ENCODE data around the gene FANCG. TPM values are rescaled to one million over a fixed set of nuclear protein-coding genes. Genes with fewer than 3 reads are reported as not detected.

The FANCG gene
- polyA plus RNA-seq, 1 donor: 25.9 TPM

DNA sequence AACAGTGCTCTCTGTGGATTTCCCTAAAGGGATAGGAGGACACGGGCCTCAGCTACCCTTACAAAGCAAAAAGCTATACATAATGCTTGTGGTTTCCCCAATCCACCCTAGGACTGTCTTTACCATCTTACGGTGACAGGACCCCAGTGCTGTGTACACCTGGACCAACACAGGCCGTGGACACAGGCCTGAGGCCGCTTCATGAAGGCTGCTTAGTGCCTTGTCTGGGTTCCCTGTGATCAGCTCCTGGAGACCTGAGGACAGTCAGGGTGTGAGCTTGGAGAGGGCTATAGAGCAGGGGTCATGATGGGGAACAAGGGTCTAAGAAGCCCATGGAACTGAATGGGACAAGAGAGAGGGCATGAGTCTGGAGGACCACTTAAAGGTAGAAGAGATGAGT lies 2.9 kb downstream of the FANCG start:
- Histone ChIP-seq H3K36me3 (ENCODE audit: control insufficient read depth, insufficient read depth, low read length) (peaks cover 33% of the 10 kb centered on the region), H3K27me3 (ENCODE audit: control insufficient read depth, insufficient read depth, low read length) (no peaks in the 10 kb centered on the region), H3K9me3 (ENCODE audit: control insufficient read depth, low read depth, low read length) (no peaks in the 10 kb centered on the region), H3K4me3 (ENCODE audit: low read length) (no peak overlapping the region), H3K4me1 (ENCODE audit: control insufficient read depth, insufficient read depth, low read length) (peaks cover 3% of the 10 kb centered on the region), H3K27ac (ENCODE audit: low read length) (no peak overlapping the region)
- whole genome bisulfite sequencing (ENCODE audit: insufficient coverage, low lambda C conversion rate): no CpG with 5 or more reads among the region's 4 CpGs
- DNase-seq: no peak

DNA sequence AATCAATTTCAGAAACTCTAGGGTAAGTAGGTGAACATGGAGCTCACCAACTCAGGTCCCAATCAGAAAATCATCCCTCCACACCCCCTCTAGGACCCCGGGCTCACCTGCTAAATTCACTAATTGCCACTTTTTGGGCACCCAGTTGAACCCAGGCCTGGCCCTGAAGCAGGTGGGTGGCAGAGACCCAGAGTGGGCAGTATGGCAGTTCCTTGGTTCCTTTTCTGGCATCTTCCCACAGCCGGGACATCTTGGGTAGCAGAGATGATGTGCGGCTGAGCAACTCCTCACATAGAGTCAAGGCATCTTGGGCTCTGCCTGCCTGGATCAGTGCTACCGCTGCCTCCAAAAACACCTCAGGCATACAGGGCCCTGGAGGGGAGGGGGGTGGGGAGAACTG lies 4.4 kb downstream of the FANCG start:
- WGBS (ENCODE audit: insufficient coverage, low lambda C conversion rate): no CpG with 5 or more reads among the region's 4 CpGs
- Histone ChIP-seq H3K36me3 (ENCODE audit: control insufficient read depth, insufficient read depth, low read length) (peaks cover 33% of the 10 kb centered on the region), H3K4me1 (ENCODE audit: control insufficient read depth, insufficient read depth, low read length) (peaks cover 10% of the 10 kb centered on the region), H3K4me3 (ENCODE audit: low read length) (no peak overlapping the region), H3K27me3 (ENCODE audit: control insufficient read depth, insufficient read depth, low read length) (no peaks in the 10 kb centered on the region), H3K9me3 (ENCODE audit: control insufficient read depth, low read depth, low read length) (peaks cover 3% of the 10 kb centered on the region), H3K27ac (ENCODE audit: low read length) (no peak overlapping the region)
- no peak for DNase-seq

DNA sequence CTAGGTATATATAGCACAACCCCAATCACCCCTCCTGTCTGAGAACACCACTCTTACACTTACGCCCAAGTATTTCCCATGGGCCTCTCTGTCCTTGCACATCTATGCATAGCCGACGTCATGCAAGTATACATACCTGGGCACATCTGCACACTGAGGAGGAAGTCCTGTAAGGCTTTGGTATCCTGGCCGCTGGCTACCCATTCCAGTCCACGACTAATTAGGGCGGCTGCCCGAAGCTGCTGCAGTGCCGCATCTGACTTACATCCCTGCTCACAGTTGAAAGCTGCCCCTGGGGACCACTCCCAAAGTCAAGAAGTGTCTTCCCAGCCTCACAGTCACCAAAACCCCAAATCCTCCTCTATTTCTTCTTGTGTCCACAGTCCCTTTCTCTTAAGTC lies 5.0 kb downstream of the FANCG start:
- Histone ChIP-seq H3K27ac (ENCODE audit: low read length) (no peak overlapping the region), H3K9me3 (ENCODE audit: control insufficient read depth, low read depth, low read length) (peaks cover 3% of the 10 kb centered on the region), H3K27me3 (ENCODE audit: control insufficient read depth, insufficient read depth, low read length) (no peaks in the 10 kb centered on the region), H3K4me1 (ENCODE audit: control insufficient read depth, insufficient read depth, low read length) (peaks cover 15% of the 10 kb centered on the region), H3K4me3 (ENCODE audit: low read length) (no peak overlapping the region), H3K36me3 (ENCODE audit: control insufficient read depth, insufficient read depth, low read length) (peaks cover 33% of the 10 kb centered on the region)
- DNase-seq: no peak
- WGBS (ENCODE audit: insufficient coverage, low lambda C conversion rate): no CpG with 5 or more reads among the region's 8 CpGs

DNA sequence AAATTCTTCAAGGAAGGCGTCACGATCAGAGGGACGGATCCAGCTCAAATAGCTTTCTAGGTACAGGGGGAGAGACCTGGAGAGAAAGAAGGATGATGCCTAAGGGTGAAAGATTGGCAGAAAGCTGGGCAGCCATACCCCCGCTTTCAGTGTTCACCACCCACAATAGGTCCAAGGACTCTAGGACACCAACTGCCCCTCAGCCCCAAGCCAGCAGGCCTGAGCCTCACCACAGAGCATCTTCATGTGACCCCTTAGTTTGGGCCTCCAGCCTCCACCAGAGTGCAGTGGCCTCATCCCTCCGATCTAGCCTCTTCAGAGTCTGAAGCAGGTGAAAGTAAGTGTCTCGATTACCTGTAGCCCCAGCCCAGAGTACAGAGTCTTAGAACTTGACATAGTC lies 5.6 kb downstream of the FANCG start:
- no CpG with 5 or more reads among the region's 6 CpGs for WGBS (ENCODE audit: insufficient coverage, low lambda C conversion rate)
- Histone ChIP-seq H3K4me1 (ENCODE audit: control insufficient read depth, insufficient read depth, low read length) (peaks cover 17% of the 10 kb centered on the region), H3K36me3 (ENCODE audit: control insufficient read depth, insufficient read depth, low read length) (peaks cover 33% of the 10 kb centered on the region), H3K4me3 (ENCODE audit: low read length) (no peak overlapping the region), H3K9me3 (ENCODE audit: control insufficient read depth, low read depth, low read length) (peaks cover 3% of the 10 kb centered on the region), H3K27ac (ENCODE audit: low read length) (no peak overlapping the region), H3K27me3 (ENCODE audit: control insufficient read depth, insufficient read depth, low read length) (no peaks in the 10 kb centered on the region)
- DNase-seq: no peak

DNA sequence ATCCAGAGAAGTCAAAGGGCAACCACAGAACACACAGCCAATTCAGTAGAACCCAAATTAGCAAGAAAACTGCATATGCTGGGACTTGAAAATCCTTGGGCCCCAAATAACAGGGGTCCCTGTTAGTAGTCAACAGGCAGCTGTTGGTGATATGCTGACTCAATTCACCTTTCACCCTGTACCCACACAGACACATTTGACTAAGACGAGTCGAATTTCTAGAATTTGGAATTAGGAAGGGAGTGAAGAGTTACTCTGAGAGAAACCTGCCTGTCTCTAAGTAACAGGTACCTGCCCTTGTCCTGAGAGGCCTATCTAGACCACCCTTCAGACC lies 6.5 kb downstream of the FANCG start:
- Histone ChIP-seq H3K36me3 (ENCODE audit: control insufficient read depth, insufficient read depth, low read length) (peaks cover 38% of the 10 kb centered on the region), H3K27ac (ENCODE audit: low read length) (peak overlapping the region; percentile 99), H3K4me3 (ENCODE audit: low read length) (no peak overlapping the region), H3K4me1 (ENCODE audit: control insufficient read depth, insufficient read depth, low read length) (peaks cover 19% of the 10 kb centered on the region), H3K27me3 (ENCODE audit: control insufficient read depth, insufficient read depth, low read length) (no peaks in the 10 kb centered on the region), H3K9me3 (ENCODE audit: control insufficient read depth, low read depth, low read length) (peaks cover 3% of the 10 kb centered on the region)
- no peak for DNase-seq
- no CpG with 5 or more reads among the region's 2 CpGs for WGBS (ENCODE audit: insufficient coverage, low lambda C conversion rate)

DNA sequence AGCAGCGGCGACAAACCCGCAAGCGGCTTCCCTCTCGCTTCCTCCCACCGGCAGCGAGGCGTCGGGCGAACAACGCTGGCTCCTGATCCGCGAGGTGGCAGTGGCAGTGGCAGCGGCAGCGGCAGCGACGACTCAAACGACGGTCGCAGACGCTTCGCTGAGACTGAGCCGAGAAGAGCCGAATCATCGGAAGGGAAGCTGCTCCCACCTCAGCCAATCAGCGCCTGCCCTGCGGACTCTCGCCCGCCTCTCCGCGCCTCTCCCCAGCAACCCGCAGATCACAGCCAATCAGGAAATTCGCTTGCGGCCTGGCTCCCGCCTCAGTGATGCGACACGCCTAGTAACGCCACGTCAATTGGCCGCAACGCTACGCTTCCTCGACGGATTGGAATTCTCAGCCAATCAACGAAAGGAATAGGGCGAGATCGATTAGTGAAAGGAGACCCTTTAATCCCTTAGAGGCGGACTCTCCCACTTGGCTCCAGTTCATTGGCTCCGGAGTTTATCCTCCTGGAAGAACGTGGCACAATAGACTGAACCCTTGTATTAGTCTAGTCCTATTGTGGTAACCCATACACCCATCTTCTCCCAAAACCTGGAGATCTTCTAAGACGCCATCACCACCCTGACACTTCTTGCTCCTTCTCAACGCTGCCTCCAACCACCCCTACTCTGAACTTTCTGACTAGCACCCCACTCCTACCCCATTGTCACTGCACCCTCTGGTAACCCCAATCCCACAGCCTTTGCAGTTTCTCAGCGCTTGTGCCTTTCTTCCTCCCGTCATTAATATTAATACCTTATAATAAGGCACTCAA lies 7.1 kb downstream of the FANCG start, which contains the start of gene VCP:
Gene VCP (minus strand): TSS at position 165 of the 818 bp plus-strand sequence. CDS start 272 bp downstream, outside the sequence.
- Histone ChIP-seq H3K27ac (ENCODE audit: low read length) (peak within 1 kb of the TSS; percentile 99), H3K9me3 (ENCODE audit: control insufficient read depth, low read depth, low read length) (peaks cover 3% of the 10 kb centered on the region), H3K27me3 (ENCODE audit: control insufficient read depth, insufficient read depth, low read length) (no peaks in the 10 kb centered on the region), H3K36me3 (ENCODE audit: control insufficient read depth, insufficient read depth, low read length) (peaks cover 43% of the 10 kb centered on the region), H3K4me1 (ENCODE audit: control insufficient read depth, insufficient read depth, low read length) (peaks cover 19% of the 10 kb centered on the region), H3K4me3 (ENCODE audit: low read length) (peak within 1 kb of the TSS; percentile 92)
- peak; percentile 98 to 99 for DNase-seq
- 6% methylated on average over 2 of the region's 54 CpGs for WGBS (ENCODE audit: insufficient coverage, low lambda C conversion rate)

DNA sequence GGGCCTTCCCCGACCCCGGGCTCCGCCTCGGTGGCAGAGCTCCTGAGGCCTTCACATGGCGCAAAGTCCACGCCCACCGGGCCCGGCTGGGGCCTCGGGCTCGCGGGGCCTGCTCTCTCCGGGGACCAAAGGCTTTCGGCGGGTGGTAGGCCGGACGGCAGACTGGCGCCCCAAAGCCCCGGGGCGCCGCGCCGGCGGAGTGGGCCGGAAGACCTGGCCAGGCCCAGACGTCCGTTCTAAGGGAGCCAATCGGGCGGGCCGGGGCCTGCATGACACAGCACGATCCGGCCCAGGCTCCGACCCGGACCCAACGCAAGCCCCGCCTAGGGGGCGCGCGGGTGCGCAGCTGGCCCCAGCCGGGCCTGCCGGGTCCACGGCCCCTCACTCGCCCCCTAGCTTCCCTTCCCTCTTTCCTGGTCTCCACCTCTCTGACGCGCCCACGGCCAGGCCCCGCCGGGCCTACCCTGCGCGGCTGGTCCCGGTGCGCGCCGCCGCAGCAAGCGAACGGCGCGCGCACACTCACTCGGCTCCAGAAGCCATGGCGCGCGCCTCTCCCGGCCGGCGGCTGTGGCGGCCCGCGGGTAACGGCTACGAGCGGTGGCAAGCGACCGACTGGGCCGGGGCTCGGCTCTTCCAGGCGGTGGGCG lies 7.8 kb downstream of the FANCG start:
- H3K27ac ChIP-seq (ENCODE audit: low read length): peak overlapping the region; percentile 99
- peaks cover 3% of the 10 kb centered on the region for H3K9me3 ChIP-seq (ENCODE audit: control insufficient read depth, low read depth, low read length)
- peak overlapping the region; percentile 92 for H3K4me3 ChIP-seq (ENCODE audit: low read length)
- WGBS (ENCODE audit: insufficient coverage, low lambda C conversion rate): no CpG with 5 or more reads among the region's 79 CpGs
- peaks cover 19% of the 10 kb centered on the region for H3K4me1 ChIP-seq (ENCODE audit: control insufficient read depth, insufficient read depth, low read length)
- H3K36me3 ChIP-seq (ENCODE audit: control insufficient read depth, insufficient read depth, low read length): peaks cover 47% of the 10 kb centered on the region
- H3K27me3 ChIP-seq (ENCODE audit: control insufficient read depth, insufficient read depth, low read length): no peaks in the 10 kb centered on the region
- peak; percentile 73 to 92 for DNase-seq

DNA sequence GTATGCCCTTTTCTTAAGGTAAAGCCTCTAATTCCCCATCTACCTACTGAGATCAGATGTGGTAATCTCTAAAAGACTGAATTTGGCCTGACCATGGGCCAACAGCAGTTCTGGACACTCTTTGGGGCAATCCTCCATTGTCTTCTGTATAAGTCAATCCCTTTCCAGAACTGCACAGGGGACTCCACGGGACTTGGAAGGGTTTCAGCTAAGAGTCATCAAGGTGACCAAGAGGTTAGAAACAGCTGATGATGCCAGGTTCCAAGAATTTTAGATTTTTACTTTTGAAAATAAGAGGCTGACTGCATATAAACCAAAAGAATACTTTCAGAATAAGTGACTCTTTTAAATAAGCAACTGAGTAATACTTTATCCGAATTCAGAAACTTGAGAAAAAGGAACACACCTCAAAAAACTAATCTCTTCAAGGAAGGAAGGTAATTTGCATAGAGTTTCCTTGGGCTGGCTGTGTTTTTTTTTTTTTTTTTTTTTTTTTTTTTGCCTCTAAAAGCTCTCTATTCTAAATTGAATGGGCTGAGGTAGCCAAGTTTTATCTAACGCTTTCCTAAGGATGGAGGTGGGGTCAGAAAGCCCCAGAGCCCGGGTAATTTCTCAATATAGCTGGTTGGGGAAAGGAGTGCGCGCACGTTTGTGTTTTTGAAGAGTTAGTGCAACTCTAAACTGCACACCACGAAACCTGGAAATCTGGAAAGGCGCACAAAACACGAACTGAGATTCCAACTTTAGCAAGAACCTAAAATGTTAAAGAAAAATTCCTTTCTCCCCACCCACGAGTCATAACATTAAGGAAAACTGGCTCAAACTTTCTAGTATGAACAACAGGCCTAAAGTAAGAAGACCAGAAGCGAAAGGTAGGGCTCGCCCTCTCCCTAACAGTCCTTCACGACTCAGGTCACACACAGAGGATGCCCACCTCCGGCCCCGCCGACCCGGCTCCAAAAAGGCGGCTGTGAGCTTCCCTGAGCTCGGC lies 8.6 kb downstream of the FANCG start:
- peaks cover 49% of the 10 kb centered on the region for H3K36me3 ChIP-seq (ENCODE audit: control insufficient read depth, insufficient read depth, low read length)
- WGBS (ENCODE audit: insufficient coverage, low lambda C conversion rate): no CpG with 5 or more reads among the region's 20 CpGs
- H3K4me1 ChIP-seq (ENCODE audit: control insufficient read depth, insufficient read depth, low read length): peaks cover 19% of the 10 kb centered on the region
- DNase-seq: peak in 1 of 2 donors; percentile 16
- no peaks in the 10 kb centered on the region for H3K27me3 ChIP-seq (ENCODE audit: control insufficient read depth, insufficient read depth, low read length)
- H3K27ac ChIP-seq (ENCODE audit: low read length): peak overlapping the region; percentile 99
- peaks cover 3% of the 10 kb centered on the region for H3K9me3 ChIP-seq (ENCODE audit: control insufficient read depth, low read depth, low read length)
- peak overlapping the region; percentile 92 for H3K4me3 ChIP-seq (ENCODE audit: low read length)

DNA sequence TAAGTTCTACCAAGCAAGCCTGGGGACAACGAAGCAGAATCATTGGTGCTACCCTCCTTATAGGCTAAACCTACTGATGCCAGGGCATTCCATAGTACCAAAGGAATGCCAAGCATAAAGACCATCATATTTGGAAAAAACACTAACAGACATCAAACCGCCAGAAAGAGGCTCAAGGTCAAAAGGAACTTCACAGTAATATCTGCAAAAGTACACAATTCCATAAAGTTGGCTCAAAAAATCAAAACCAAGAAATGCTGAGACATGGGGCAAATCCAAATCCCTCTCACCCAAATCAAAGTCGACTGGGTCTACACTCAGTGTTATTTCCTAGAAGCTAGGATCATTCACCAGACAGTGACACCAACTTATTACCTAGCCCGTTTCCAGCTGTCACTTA lies 10.7 kb downstream of the FANCG start:
- Histone ChIP-seq H3K9me3 (ENCODE audit: control insufficient read depth, low read depth, low read length) (peaks cover 3% of the 10 kb centered on the region), H3K27me3 (ENCODE audit: control insufficient read depth, insufficient read depth, low read length) (no peaks in the 10 kb centered on the region), H3K27ac (ENCODE audit: low read length) (no peak overlapping the region), H3K36me3 (ENCODE audit: control insufficient read depth, insufficient read depth, low read length) (peaks cover 47% of the 10 kb centered on the region), H3K4me3 (ENCODE audit: low read length) (no peak overlapping the region), H3K4me1 (ENCODE audit: control insufficient read depth, insufficient read depth, low read length) (peaks cover 19% of the 10 kb centered on the region)
- DNase-seq: no peak
- WGBS (ENCODE audit: insufficient coverage, low lambda C conversion rate): no CpG with 5 or more reads among the region's 4 CpGs

DNA sequence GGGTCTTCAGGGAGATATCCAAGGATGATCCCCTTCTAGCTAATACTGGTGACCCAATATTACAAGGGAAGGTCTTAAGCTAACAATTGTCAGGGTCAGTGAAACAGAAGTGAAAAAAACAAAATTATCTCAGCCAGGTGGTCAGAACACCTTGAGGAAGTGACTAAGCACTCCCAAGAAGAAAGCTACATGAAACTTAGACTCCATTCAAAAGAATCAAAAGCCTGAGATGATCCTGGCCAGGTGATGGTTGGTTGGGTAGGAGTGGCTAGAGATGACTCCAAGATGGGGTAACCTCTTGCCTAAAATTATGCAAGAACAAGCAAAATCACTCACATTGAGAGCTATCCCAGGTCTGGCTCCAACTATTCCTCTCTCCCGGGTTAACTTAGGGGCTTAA lies 12.7 kb downstream of the FANCG start:
- H3K36me3 ChIP-seq (ENCODE audit: control insufficient read depth, insufficient read depth, low read length): peaks cover 65% of the 10 kb centered on the region
- no peak for DNase-seq
- H3K27ac ChIP-seq (ENCODE audit: low read length): no peak overlapping the region
- no peak overlapping the region for H3K4me3 ChIP-seq (ENCODE audit: low read length)
- no peaks in the 10 kb centered on the region for H3K27me3 ChIP-seq (ENCODE audit: control insufficient read depth, insufficient read depth, low read length)
- peaks cover 19% of the 10 kb centered on the region for H3K4me1 ChIP-seq (ENCODE audit: control insufficient read depth, insufficient read depth, low read length)
- no CpG with 5 or more reads among the region's 1 CpG for WGBS (ENCODE audit: insufficient coverage, low lambda C conversion rate)
- H3K9me3 ChIP-seq (ENCODE audit: control insufficient read depth, low read depth, low read length): peaks cover 3% of the 10 kb centered on the region
